Spleen (tissue), 11 donors: ENCODE measurements around the gene GOLGA1. TPM values are rescaled to one million over a fixed set of nuclear protein-coding genes. Genes with fewer than 3 reads are reported as not detected.

ENCODE experiments used
- DNase-seq: peaks from one replicate; pipeline ENCODE4 v3.0.0-alpha.2; 2020
- H3K27ac ChIP-seq, 8 donors: fragments of 200-600 bp; sonication (generic) in 7 of 8; 1 replicate in 4 of 8; 2 replicates in 4 of 8; pipeline versions ENCODE4 v1.5.0 to v1.8.0; 2016 to 2021; ENCODE audit warnings: inconsistent platforms in 4 of 8, mild to moderate bottlenecking in 4 of 8, moderate library complexity in 1 of 8
- H3K27me3 ChIP-seq, 7 donors: fragments of 200-600 bp; sonication (generic) in 6 of 7; replicated peaks in 1 of 7; 1 replicate in 4 of 7; 2 replicates in 3 of 7; pipeline versions ENCODE4 v1.5.0 to v1.8.0; 2016 to 2021; ENCODE audit warnings: inconsistent platforms in 3 of 7, mild to moderate bottlenecking in 1 of 7
- H3K36me3 ChIP-seq, 6 donors: fragments of 200-600 bp; sonication (generic) in 5 of 6; 1 replicate in 4 of 6; 2 replicates in 2 of 6; pipeline versions ENCODE4 v1.5.0 to v1.8.0; 2016 to 2021; ENCODE audit warnings: inconsistent platforms in 2 of 6
- H3K4me1 ChIP-seq, 6 donors: fragments of 200-600 bp; sonication (generic) in 5 of 6; 1 replicate in 3 of 6; 2 replicates in 3 of 6; pipeline versions ENCODE4 v1.5.0 to v1.8.0; 2016 to 2021; ENCODE audit warnings: inconsistent platforms in 3 of 6
- H3K4me3 ChIP-seq, 8 donors: fragments of 200-600 bp; sonication (generic) in 7 of 8; 1 replicate in 4 of 8; 2 replicates in 4 of 8; pipeline versions ENCODE4 v1.5.0 to v1.8.0; 2016 to 2021; ENCODE audit warnings: inconsistent platforms in 4 of 8, mild to moderate bottlenecking in 4 of 8, moderate library complexity in 2 of 8
- H3K9me3 ChIP-seq, 8 donors: fragments of 200-600 bp; sonication (generic) in 7 of 8; 1 replicate in 4 of 8; 2 replicates in 4 of 8; pipeline versions ENCODE4 v1.5.0 to v1.8.0; 2016 to 2021; ENCODE audit warnings: inconsistent platforms in 4 of 8
- CTCF ChIP-seq, 11 experiments: fragments of 200-600 bp in 7 of 11; fragments of 450-650 bp in 4 of 11; sonication (generic) in 4 of 11; IDR thresholded peaks in 8 of 11; conservative IDR thresholded peaks in 3 of 11; 1 replicate in 7 of 11; 2 replicates in 4 of 11; pipeline versions ENCODE4 v1.4.0 to v1.8.0; 2016 to 2021; ENCODE audit warnings: antibody characterized with exemption in 11 of 11, inconsistent platforms in 4 of 11, mild to moderate bottlenecking in 1 of 11
- POLR2A ChIP-seq, 3 donors: fragments of 450-650 bp; IDR thresholded peaks; one replicate each; pipeline ENCODE4 v1.5.1; 2017; ENCODE audit warnings: antibody characterized with exemption in 3 of 3, mild to moderate bottlenecking in 1 of 3
- POLR2AphosphoS5 ChIP-seq, 3 donors: sonication (generic); formaldehyde crosslinking; IDR thresholded peaks; one replicate each; pipeline ENCODE4 v1.5.1; 2017; ENCODE audit warnings: antibody characterized with exemption in 3 of 3
- WGBS, 5 donors: extraction: QIAGEN DNeasy Blood & Tissue Kit in 3 of 5; methylation state at CpG; one replicate each; pipeline versions ENCODE4 v1.1.5 to v1.1.7; 2013 to 2018; 5-methylcytosine and 5-hydroxymethylcytosine counted together
- intact Hi-C: fragments of 100-400 bp; cut with DNase I; formaldehyde crosslinking; loops from one replicate; pipeline ENCODE4 v1.15.0; 2023; ENCODE audit warnings: low total_unique reads
- polyA plus RNA-seq, 3 donors: library from polyadenylated mRNA; stranded (reverse); fragments of 200-250 nt; gene quantifications; one replicate each; pipeline ENCODE4 v1.2.1, GENCODE V29; 2013
- total RNA-seq, 7 donors: library from RNA; depleted of rRNA in 3 of 7; stranded (reverse); fragments of >200 nt in 3 of 7; fragmentation: NEBNext Ultra II Directional in 4 of 7; extraction: Animal tissue kit (Norgen Biotek cat#: 25700) in 4 of 7; gene quantifications; one replicate each; pipeline versions ENCODE4 v1.1.0 to v1.2.1, GENCODE V29; 2016 to 2021
- donor health status: healthy with polysubstance abuse.
- donor health status: DM: no; HTN: no; CAD: no; lungs with moderate emphysema.
- donor health status: DM: no; HTN: no; CAD: no.
- donor health status: Bipolar disorder and iron deficiency.
- donor health status: healthy.
- donor health status: DM: no; HTN: no; CAD: no.
- donor health status: DM: yes; HTN: yes; CAD: no.

Gene GOLGA1
- total and polyA plus RNA-seq, 10 donors = 4.7 to 30.5 (median 22.9) TPM

GRCh38 chr9:124914753-124915405 is 26.0 kb downstream of the GOLGA1 start:
- Histone ChIP-seq H3K9me3 (no peaks in the 10 kb centered on the region), H3K4me1 (no peaks in the 10 kb centered on the region), H3K27ac (no peak overlapping the region), H3K36me3 (peaks cover 0 to 96% (median 57%) of the 10 kb centered on the region in 6 donors), H3K4me3 (no peak overlapping the region), H3K27me3 (no peaks in the 10 kb centered on the region)
- no peak for TF ChIP-seq CTCF (IDR thresholded peaks at IDR 0.05 in 8 of 11, conservative IDR thresholded peaks at IDR 0.05 in 3 of 11)
- no peak for TF ChIP-seq POLR2A (IDR thresholded peaks at IDR 0.05)
- no peak for TF ChIP-seq POLR2AphosphoS5 (IDR thresholded peaks at IDR 0.05)
- 76 to 96% (median 94%) methylated on average over 5 of the region's 5 CpGs for WGBS, 5 donors
- intact Hi-C loops = no loop called here
- no peak for DNase-seq

- intact Hi-C loops = no loop called here
- WGBS, 5 donors = 95 to 100% (median 98%) methylated on average over 2 of the region's 2 CpGs
- H3K36me3 ChIP-seq = peaks cover 0 to 96% (median 45%) of the 10 kb centered on the region in 6 donors
Observed at GRCh38 chr9:124913378-124913777, 27.5 kb downstream of the GOLGA1 start.

GRCh38 chr9:124911766-124912165 is 29.1 kb downstream of the GOLGA1 start:
- no peak for TF ChIP-seq POLR2A (IDR thresholded peaks at IDR 0.05)
- no peak for TF ChIP-seq CTCF (IDR thresholded peaks at IDR 0.05 in 8 of 11, conservative IDR thresholded peaks at IDR 0.05 in 3 of 11)
- no peak for TF ChIP-seq POLR2AphosphoS5 (IDR thresholded peaks at IDR 0.05)
- DNase-seq = no peak
- H3K4me1 ChIP-seq = no peaks in the 10 kb centered on the region
- H3K4me3 ChIP-seq = no peak overlapping the region
- H3K27ac ChIP-seq = no peak overlapping the region
- WGBS, 5 donors = 85 to 96% (median 90%) methylated on average over 1 of the region's 1 CpG
- H3K9me3 ChIP-seq = no peaks in the 10 kb centered on the region
- H3K36me3 ChIP-seq = peaks cover 0 to 96% (median 47%) of the 10 kb centered on the region in 6 donors
- intact Hi-C loops = no loop called here
- no peaks in the 10 kb centered on the region for H3K27me3 ChIP-seq

More at GRCh38 chr9:124913378-124913777, 27.5 kb downstream of the GOLGA1 start:
- no peak for TF ChIP-seq CTCF (IDR thresholded peaks at IDR 0.05 in 8 of 11, conservative IDR thresholded peaks at IDR 0.05 in 3 of 11)
- no peak for TF ChIP-seq POLR2AphosphoS5 (IDR thresholded peaks at IDR 0.05)
- no peak for TF ChIP-seq POLR2A (IDR thresholded peaks at IDR 0.05)
- no peak overlapping the region for H3K27ac ChIP-seq
- no peak for DNase-seq
- H3K27me3 ChIP-seq = no peaks in the 10 kb centered on the region
- H3K9me3 ChIP-seq = no peaks in the 10 kb centered on the region
- H3K4me3 ChIP-seq = no peak overlapping the region
- no peaks in the 10 kb centered on the region for H3K4me1 ChIP-seq

GRCh38 chr9:124908098-124908497 is 32.8 kb downstream of the GOLGA1 start:
- peaks cover 0 to 100% (median 43%) of the 10 kb centered on the region in 6 donors for H3K36me3 ChIP-seq
- 85 to 92% (median 89%) methylated on average over 2 of the region's 2 CpGs for WGBS, 5 donors

More at GRCh38 chr9:124908098-124908497, 32.8 kb downstream of the GOLGA1 start:
- intact Hi-C loops = no loop called here
- H3K27me3 ChIP-seq = no peaks in the 10 kb centered on the region
- TF ChIP-seq POLR2A (IDR thresholded peaks at IDR 0.05) (no peak), POLR2AphosphoS5 (IDR thresholded peaks at IDR 0.05) (no peak), CTCF (IDR thresholded peaks at IDR 0.05 in 8 of 11, conservative IDR thresholded peaks at IDR 0.05 in 3 of 11) (no peak)
- H3K4me3 ChIP-seq = no peak overlapping the region
- H3K4me1 ChIP-seq = no peaks in the 10 kb centered on the region
- H3K27ac ChIP-seq = no peak overlapping the region
- DNase-seq = no peak
- H3K9me3 ChIP-seq = no peaks in the 10 kb centered on the region
